ENCODE measurements around the gene GALK1.

GRCh38 chr17:75808549-75808904 is 43.5 kb upstream of the GALK1 start:
- TF ChIP-seq, protein P1, sequence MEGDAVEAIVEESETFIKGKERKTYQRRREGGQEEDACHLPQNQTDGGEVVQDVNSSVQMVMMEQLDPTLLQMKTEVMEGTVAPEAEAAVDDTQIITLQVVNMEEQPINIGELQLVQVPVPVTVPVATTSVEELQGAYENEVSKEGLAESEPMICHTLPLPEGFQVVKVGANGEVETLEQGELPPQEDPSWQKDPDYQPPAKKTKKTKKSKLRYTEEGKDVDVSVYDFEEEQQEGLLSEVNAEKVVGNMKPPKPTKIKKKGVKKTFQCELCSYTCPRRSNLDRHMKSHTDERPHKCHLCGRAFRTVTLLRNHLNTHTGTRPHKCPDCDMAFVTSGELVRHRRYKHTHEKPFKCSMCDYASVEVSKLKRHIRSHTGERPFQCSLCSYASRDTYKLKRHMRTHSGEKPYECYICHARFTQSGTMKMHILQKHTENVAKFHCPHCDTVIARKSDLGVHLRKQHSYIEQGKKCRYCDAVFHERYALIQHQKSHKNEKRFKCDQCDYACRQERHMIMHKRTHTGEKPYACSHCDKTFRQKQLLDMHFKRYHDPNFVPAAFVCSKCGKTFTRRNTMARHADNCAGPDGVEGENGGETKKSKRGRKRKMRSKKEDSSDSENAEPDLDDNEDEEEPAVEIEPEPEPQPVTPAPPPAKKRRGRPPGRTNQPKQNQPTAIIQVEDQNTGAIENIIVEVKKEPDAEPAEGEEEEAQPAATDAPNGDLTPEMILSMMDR (conservative IDR thresholded peaks at IDR 0.05; ENCODE audit: low read length): no peak
- no peak for TF ChIP-seq EZH2phosphoT487 (IDR thresholded peaks at IDR 0.05; ENCODE audit: borderline replicate concordance)

Data from Loucy (cell line).